HepG2 (cell line): Measurements from ENCODE around the gene THADA. TPM values are rescaled to one million over a fixed set of nuclear protein-coding genes. Genes with fewer than 3 reads are reported as not detected.

ENCODE experiments used
- ATAC-seq: fragments of 200-7000 bp; cut with Tn5 transposase; 3 replicates; pipeline ENCODE4 v1.9.1; 2020; ENCODE audit warnings: mild to moderate bottlenecking, moderate library complexity
- BruUV-seq: library from RNA; stranded (reverse); fragments of 400-500 nt; replicated peaks from 2 replicates; lab custom pipeline; 2021; lab: Mats Ljungman, UMichigan
- CTCF ChIA-PET: fragments of 300-600 bp; formaldehyde crosslinking; extraction: SDS; loops from one replicate; lab custom pipeline; 2021; ENCODE audit warnings: low total read pairs, inconsistent platforms, low intra/inter-chr PET ratio; lab: Yijun Ruan, JAX
- POLR2A ChIA-PET: fragments of 350-600 bp; sonication (Branson Sonifier 250); formaldehyde crosslinking; loops from one replicate; lab custom pipeline; 2020; ENCODE audit warnings: antibody characterized with exemption, inconsistent platforms; lab: Yijun Ruan, JAX
- DNase-seq: peaks from one replicate; pipeline ENCODE4 v3.0.0-alpha.2; 2015; ENCODE audit warnings: low spot score
- FAIRE-seq: peaks from 3 replicates; lab custom pipeline; 2011; peaks lifted over from hg19 to GRCh38; lab: Jason Lieb, UNC
- H2AFZ ChIP-seq: one replicate; pipeline ENCODE4 v1.6.1; 2011; ENCODE audit warnings: low read length, inconsistent platforms
- H3K27ac ChIP-seq: fragments of 300-600 bp; 3 replicates; pipeline ENCODE4 v1.8.0; 2011; ENCODE audit warnings: mixed run types, mild to moderate bottlenecking, mixed read lengths, low read length, inconsistent platforms; ENCODE audit not compliant: insufficient read depth; ENCODE audit errors: extremely low read length
- H3K27me3 ChIP-seq, 2 experiments: fragments of 200-600 bp in 1 of 2; 2 replicates in 1 of 2; 3 replicates in 1 of 2; pipeline versions ENCODE4 v1.6.0 to v1.8.0; 2011; ENCODE audit warnings: low read length in 2 of 2, mild to moderate bottlenecking in 2 of 2, moderate library complexity in 2 of 2, inconsistent platforms in 1 of 2; ENCODE audit not compliant: insufficient read depth in 2 of 2, control insufficient read depth in 1 of 2
- H3K36me3 ChIP-seq, 2 experiments: fragments of 200-600 bp in 1 of 2; replicated peaks in 1 of 2; 2 replicates in 1 of 2; 3 replicates in 1 of 2; pipeline versions ENCODE4 v1.5.1 to v1.8.0; 2011; ENCODE audit warnings: low read length in 2 of 2, inconsistent platforms in 1 of 2; ENCODE audit not compliant: insufficient read depth in 2 of 2, control insufficient read depth in 1 of 2
- H3K4me1 ChIP-seq: 2 replicates; pipeline ENCODE4 v1.5.1; 2012; ENCODE audit warnings: low read length, inconsistent platforms; ENCODE audit not compliant: insufficient read depth
- H3K4me2 ChIP-seq: 2 replicates; pipeline ENCODE4 v1.6.0; 2011; ENCODE audit warnings: low read depth, low read length, inconsistent platforms
- H3K4me3 ChIP-seq, 3 experiments: fragments of 200-600 bp in 1 of 3; sonication (generic), shearing (Covaris generic) in 1 of 3; replicated peaks in 1 of 3; 2 replicates each; pipeline ENCODE4 v1.5.1; 2011 to 2016; ENCODE audit warnings: low read length in 3 of 3, inconsistent platforms in 2 of 3, low read depth in 2 of 3, mild to moderate bottlenecking in 2 of 3, control low read depth in 1 of 3, mixed read lengths in 1 of 3; ENCODE audit not compliant: insufficient read depth in 1 of 3
- H3K79me2 ChIP-seq: one replicate; pipeline ENCODE4 v1.6.1; 2011; ENCODE audit warnings: low read length, inconsistent platforms; ENCODE audit not compliant: insufficient read depth
- H3K9ac ChIP-seq: 2 replicates; pipeline ENCODE4 v1.6.0; 2011; ENCODE audit warnings: mild to moderate bottlenecking, low read depth, low read length, inconsistent platforms; ENCODE audit not compliant: insufficient read depth
- H3K9me3 ChIP-seq: 2 replicates; pipeline ENCODE4 v1.5.1; 2012; ENCODE audit warnings: mild to moderate bottlenecking, low read length
- H4K20me1 ChIP-seq: 2 replicates; pipeline ENCODE4 v1.6.0; 2011; ENCODE audit warnings: inconsistent platforms, mild to moderate bottlenecking, low read length, moderate library complexity; ENCODE audit not compliant: insufficient read depth
- DPF2 ChIP-seq: sonication (generic); formaldehyde crosslinking; IDR thresholded peaks from 2 replicates; pipeline ENCODE4 v1.4.0; 2020; ENCODE audit warnings: mild to moderate bottlenecking, low read depth, missing genetic modification reagents, borderline replicate concordance
- EP300 ChIP-seq, 3 experiments: sonication (generic) in 1 of 3; formaldehyde crosslinking in 1 of 3; IDR thresholded peaks; 2 replicates each; pipeline versions ENCODE4 v1.5.1 to v1.6.1; 2011 to 2020; ENCODE audit warnings: low read depth in 2 of 3, low read length in 2 of 3, borderline replicate concordance in 1 of 3, improper control_type of control experiment in 1 of 3, mild to moderate bottlenecking in 1 of 3, missing genetic modification reagents in 1 of 3, moderate library complexity in 1 of 3
- GATAD2A ChIP-seq: IDR thresholded peaks from 2 replicates; pipeline ENCODE4 v1.6.1; 2016
- KAT8 ChIP-seq: IDR thresholded peaks from 2 replicates; pipeline ENCODE4 v1.6.1; 2016; ENCODE audit warnings: missing genetic modification reagents, missing compliant biosample characterization
- MIER2 ChIP-seq: IDR thresholded peaks from 2 replicates; pipeline ENCODE4 v1.6.1; 2016; ENCODE audit warnings: missing biosample characterization, missing genetic modification reagents
- NCOA2 ChIP-seq: sonication (generic); formaldehyde crosslinking; IDR thresholded peaks from 2 replicates; pipeline ENCODE4 v1.8.0; 2022; ENCODE audit warnings: inconsistent platforms
- NR1H2 ChIP-seq: sonication (generic); formaldehyde crosslinking; IDR thresholded peaks from 2 replicates; pipeline ENCODE4 v1.8.1; 2022; ENCODE audit warnings: low read depth, missing genetic modification reagents, borderline replicate concordance
- RARA ChIP-seq: IDR thresholded peaks from 2 replicates; pipeline ENCODE4 v1.6.1; 2016; ENCODE audit warnings: missing genetic modification reagents, missing compliant biosample characterization
- RFXANK ChIP-seq: IDR thresholded peaks from 2 replicates; pipeline ENCODE4 v1.6.1; 2016
- SMAD1 ChIP-seq: sonication (generic); formaldehyde crosslinking; IDR thresholded peaks from 2 replicates; pipeline ENCODE4 v1.4.0; 2020; ENCODE audit warnings: missing genetic modification reagents, low read depth, mild to moderate bottlenecking, borderline replicate concordance
- SOX6 ChIP-seq, 2 experiments: fragments of 450-650 bp in 1 of 2; sonication (generic) in 1 of 2; formaldehyde crosslinking in 1 of 2; IDR thresholded peaks; 2 replicates each; pipeline versions ENCODE4 v1.4.0 to v1.6.1; 2017 to 2020; ENCODE audit warnings: antibody characterized with exemption in 1 of 2, mild to moderate bottlenecking in 1 of 2, missing genetic modification reagents in 1 of 2
- TCF7L2 ChIP-seq: IDR thresholded peaks from 2 replicates; pipeline ENCODE4 v1.6.1; 2011; ENCODE audit warnings: mild to moderate bottlenecking, low read depth, low read length, moderate library complexity
- ZBTB38 ChIP-seq: sonication (generic); formaldehyde crosslinking; IDR thresholded peaks from 2 replicates; pipeline ENCODE4 v1.5.1; 2020; ENCODE audit warnings: mild to moderate bottlenecking, missing genetic modification reagents
- ZFP41 ChIP-seq: sonication (generic); formaldehyde crosslinking; IDR thresholded peaks from 2 replicates; pipeline ENCODE4 v1.4.0; 2020; ENCODE audit warnings: mild to moderate bottlenecking, missing genetic modification reagents, borderline replicate concordance
- ZFP90 ChIP-seq: sonication (generic); formaldehyde crosslinking; IDR thresholded peaks from 2 replicates; pipeline ENCODE4 v1.8.0; 2022; ENCODE audit warnings: missing genetic modification reagents, mild to moderate bottlenecking, inconsistent platforms, borderline replicate concordance
- ZMAT3 ChIP-seq: sonication (generic); formaldehyde crosslinking; conservative IDR thresholded peaks from 2 replicates; pipeline ENCODE4 v1.7.0; 2021; ENCODE audit warnings: missing genetic modification reagents
- ZNF317 ChIP-seq: sonication (generic); formaldehyde crosslinking; IDR thresholded peaks from 2 replicates; pipeline ENCODE4 v1.5.0; 2020; ENCODE audit warnings: mild to moderate bottlenecking, missing genetic modification reagents
- ZNF431 ChIP-seq: sonication (generic); formaldehyde crosslinking; IDR thresholded peaks from 2 replicates; pipeline ENCODE4 v1.9.0; 2022; ENCODE audit warnings: missing genetic modification reagents, low read depth, mild to moderate bottlenecking, borderline replicate concordance
- ZNF44 ChIP-seq: sonication (generic); formaldehyde crosslinking; IDR thresholded peaks from 2 replicates; pipeline ENCODE4 v1.5.1; 2020; ENCODE audit warnings: mild to moderate bottlenecking, missing genetic modification reagents
- ZNF776 ChIP-seq: sonication (generic); formaldehyde crosslinking; IDR thresholded peaks from 2 replicates; pipeline ENCODE4 v1.4.0; 2020; ENCODE audit warnings: mild to moderate bottlenecking, missing genetic modification reagents
- ZNF780A ChIP-seq: sonication (generic); formaldehyde crosslinking; IDR thresholded peaks from 2 replicates; pipeline ENCODE4 v1.8.0; 2022; ENCODE audit warnings: mild to moderate bottlenecking, missing genetic modification reagents, moderate library complexity
- WGBS: methylation state at CpG from one replicate; pipeline ENCODE4 v1.1.6; 2017; ENCODE audit warnings: low lambda C conversion rate; 5-methylcytosine and 5-hydroxymethylcytosine counted together
- in situ Hi-C: cut with HindIII; loops from 2 replicates; pipeline ENCODE4 v1.10.0; 2017; ENCODE audit warnings: low pct_unique_long_range_greater_than_20kb; ENCODE audit not compliant: extremely low pct_ligation_motif_present
- intact Hi-C: fragments of 100-400 bp; cut with micrococcal nuclease; formaldehyde crosslinking; loops from one replicate; pipeline ENCODE4 v1.10.0; 2022; ENCODE audit not compliant: unreplicated experiment
- polyA plus RNA-seq, 8 experiments: library from polyadenylated mRNA; depleted of rRNA in 3 of 8; stranded (reverse) in 7 of 8; unstranded in 1 of 8; fragments of >200 nt; fragmentation: Illumina TruSeq in 4 of 8; extraction: Trizol in 4 of 8; gene quantifications; 2 replicates each; pipeline versions ENCODE4 v1.2.1 to v1.2.3, GENCODE V29; 2011 to 2016; ENCODE audit warnings: low read depth in 4 of 8, missing spikeins in 1 of 8, mixed read lengths in 1 of 8; ENCODE audit not compliant: insufficient read depth in 1 of 8
- total RNA-seq, 5 experiments: library from RNA; depleted of rRNA; stranded (reverse); fragments of >200 nt; fragmentation: Illumina TruSeq; extraction: Trizol; gene quantifications; 2 replicates each; pipeline ENCODE4 v1.2.3, GENCODE V29; 2016; ENCODE audit warnings: low read depth in 1 of 5

The THADA gene
- total and polyA plus RNA-seq, 2 of the 13 experiments (the other 11 are each of a cell fraction or from before 2014, with no cell fraction given) = 12.7 to 21.7 TPM

DNA sequence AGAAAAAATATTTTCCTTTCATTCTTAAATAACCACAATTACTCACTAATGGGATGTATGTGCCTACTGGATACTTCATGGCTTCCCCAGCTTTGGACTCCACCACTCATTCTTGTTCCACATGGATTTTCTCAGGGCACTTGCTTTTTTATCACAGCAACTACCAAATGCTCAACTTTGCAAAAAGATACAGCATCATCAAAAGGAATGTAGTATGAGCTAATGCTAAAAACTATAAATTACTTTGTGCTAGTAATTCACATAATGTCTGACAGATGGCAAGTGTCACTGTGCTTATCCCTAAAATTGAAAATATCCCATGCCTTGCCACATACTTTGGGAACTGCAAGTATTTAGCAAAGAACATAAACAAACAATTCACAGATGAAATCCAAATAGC, 239.1 kb downstream of the THADA start:
- Histone ChIP-seq H2AFZ (no peak overlapping the region), H3K4me1 (peaks cover 41% of the 10 kb centered on the region), H3K36me3 (no peaks in the 10 kb centered on the region), H3K27me3 (no peaks in the 10 kb centered on the region), H3K4me2 (no peak overlapping the region), H4K20me1 (no peaks in the 10 kb centered on the region), H3K27ac (no peak overlapping the region), H3K9me3 (no peaks in the 10 kb centered on the region)
- no peak for ATAC-seq
- BruUV-seq = no TSS peak
- CTCF ChIA-PET = no interaction called here
- POLR2A ChIA-PET = no interaction called here
- intact Hi-C loops = no loop called here
- in situ Hi-C loops = no loop called here
- TF ChIP-seq ZMAT3 (CRISPR knock-in tag) (no peak), ZNF431 (CRISPR knock-in tag) (no peak), TCF7L2 (no peak), SMAD1 (CRISPR knock-in tag) (no peak)
- TF ChIP-seq, all 625 proteins: peak for 0
- no peak for FAIRE-seq
- no peaks in the 10 kb centered on the region for H3K79me2 ChIP-seq
- no peak for DNase-seq
- no peak overlapping the region for H3K9ac ChIP-seq
- no peak overlapping the region for H3K4me3 ChIP-seq

DNA sequence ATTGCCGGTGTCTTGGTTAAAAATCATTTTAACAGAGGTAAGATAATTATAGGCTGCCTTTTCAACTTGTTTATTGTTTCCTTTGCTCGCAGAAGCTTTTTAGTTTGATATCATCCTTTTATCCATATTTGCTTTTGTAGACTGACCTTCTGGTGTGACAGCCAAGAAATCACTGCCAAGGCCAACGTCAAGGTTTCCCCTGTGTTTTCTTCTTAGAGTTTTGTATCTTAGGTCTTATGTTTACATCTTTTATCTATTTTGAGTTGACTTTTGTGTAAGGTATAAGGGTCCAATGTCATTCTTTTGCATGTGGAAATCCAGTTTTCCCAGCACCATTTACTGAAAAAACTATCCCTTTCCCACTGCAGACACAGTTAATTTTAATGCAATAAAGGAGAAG, 240.4 kb downstream of the THADA start:
- intact Hi-C loops = no loop called here
- Histone ChIP-seq H3K4me1 (peaks cover 49% of the 10 kb centered on the region), H3K4me3 (no peak overlapping the region), H3K4me2 (no peak overlapping the region), H3K27ac (no peak overlapping the region), H3K9me3 (no peaks in the 10 kb centered on the region), H2AFZ (no peak overlapping the region), H3K27me3 (no peaks in the 10 kb centered on the region), H3K36me3 (no peaks in the 10 kb centered on the region), H3K79me2 (no peaks in the 10 kb centered on the region), H3K9ac (no peak overlapping the region), H4K20me1 (no peaks in the 10 kb centered on the region)
- CTCF ChIA-PET = no interaction called here
- in situ Hi-C loops = no loop called here
- no peak for DNase-seq
- POLR2A ChIA-PET = no interaction called here
- 84% methylated on average over 3 of the region's 3 CpGs for WGBS
- FAIRE-seq = no peak
- BruUV-seq = no TSS peak
- no peak for ATAC-seq
- TF ChIP-seq ZFP90 (no peak), MIER2 (no peak), ZFP41 (CRISPR knock-in tag) (no peak), ZNF776 (no peak), KAT8 (CRISPR knock-in tag) (no peak), RFXANK (CRISPR knock-in tag) (no peak), EP300 (IDR thresholded peaks at IDR 0.05; ENCODE audit: low read depth in 2 of 2, low read length in 2 of 2) (peak in 1 of 2 experiments; percentile 10; a peak in 1 of 4 replicates), EP300 (CRISPR knock-in tag; IDR thresholded peaks at IDR 0.05; ENCODE audit: borderline replicate concordance) (no peak), SOX6 (IDR thresholded peaks at IDR 0.05) (no peak), SOX6 (CRISPR knock-in tag; IDR thresholded peaks at IDR 0.05) (0 out of 2 replicates have a peak, but pooled peaks have one; percentile 19), ZNF780A (CRISPR knock-in tag) (no peak), NCOA2 (CRISPR knock-in tag) (peak; percentile 32; the same call in 1 of the 2 replicates), ZNF44 (CRISPR knock-in tag) (no peak), ZBTB38 (no peak), NR1H2 (CRISPR knock-in tag) (no peak), GATAD2A (0 out of 2 replicates have a peak, but pooled peaks have one; percentile 10), RARA (CRISPR knock-in tag) (peak; percentile 29; the same call in 1 of the 2 replicates), DPF2 (CRISPR knock-in tag) (no peak), ZNF317 (CRISPR knock-in tag) (no peak)
